ENCODE measurements around the gene SLC22A23.

Gene SLC22A23

GRCh38 chr6:3406362-3406821 lies 50.5 kb downstream of the SLC22A23 start:
- ChIA-PET POLR2A (no interaction called here), CTCF (interaction anchor here (0.7 kb wide), 2 partner anchors 9 to 47 kb away, joined by 3 to 5 read pairs; no protein-coding TSS in a partner anchor)
- Histone ChIP-seq H3K4me3 (ENCODE audit: low read depth, low read length) (no peak overlapping the region), H3K27ac (ENCODE audit: extremely low read depth, low read depth, low read length) (no peak overlapping the region), H3K9me3 (ENCODE audit: control insufficient read depth, insufficient read depth, low read depth, low read length) (no peaks in the 10 kb centered on the region), H3K4me1 (ENCODE audit: control insufficient read depth, insufficient read depth, low read length) (peaks cover 8% of the 10 kb centered on the region), H3K36me3 (ENCODE audit: control insufficient read depth in 2 of 2, insufficient read depth in 1 of 2, low read length in 2 of 2) (peaks cover 0 to 19% of the 10 kb centered on the region in 2 experiments; a peak in 1 of 3 replicates)
- TF ChIP-seq, protein P1, sequence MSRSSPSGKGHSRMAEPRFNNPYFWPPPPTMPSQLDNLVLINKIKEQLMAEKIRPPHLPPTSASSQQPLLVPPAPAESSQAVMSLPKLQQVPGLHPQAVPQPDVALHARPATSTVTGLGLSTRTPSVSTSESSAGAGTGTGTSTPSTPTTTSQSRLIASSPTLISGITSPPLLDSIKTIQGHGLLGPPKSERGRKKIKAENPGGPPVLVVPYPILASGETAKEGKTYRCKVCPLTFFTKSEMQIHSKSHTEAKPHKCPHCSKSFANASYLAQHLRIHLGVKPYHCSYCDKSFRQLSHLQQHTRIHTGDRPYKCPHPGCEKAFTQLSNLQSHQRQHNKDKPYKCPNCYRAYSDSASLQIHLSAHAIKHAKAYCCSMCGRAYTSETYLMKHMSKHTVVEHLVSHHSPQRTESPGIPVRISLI (tag by site-specific recombination; IDR thresholded peaks at IDR 0.05) = no peak
- no peak for TF ChIP-seq ZBTB1 (tag by site-specific recombination; IDR thresholded peaks at IDR 0.05)
- TF ChIP-seq HOXA7 (CRISPR knock-in tag; IDR thresholded peaks at IDR 0.05; ENCODE audit: borderline replicate concordance) = no peak
- no peak for TF ChIP-seq IKZF3 (tag by site-specific recombination; IDR thresholded peaks at IDR 0.05)
- 0 out of 2 replicates have a peak, but pooled peaks have one; percentile 50 for TF ChIP-seq ZSCAN4 (tag by site-specific recombination; IDR thresholded peaks at IDR 0.05)
- TF ChIP-seq ZNF2 (tag by site-specific recombination; IDR thresholded peaks at IDR 0.05) = no peak
- TF ChIP-seq ZNF211 (tag by site-specific recombination; IDR thresholded peaks at IDR 0.05; ENCODE audit: low read depth) = no peak
- TF ChIP-seq ZNF837 (tag by site-specific recombination; IDR thresholded peaks at IDR 0.05) = no peak

DNA sequence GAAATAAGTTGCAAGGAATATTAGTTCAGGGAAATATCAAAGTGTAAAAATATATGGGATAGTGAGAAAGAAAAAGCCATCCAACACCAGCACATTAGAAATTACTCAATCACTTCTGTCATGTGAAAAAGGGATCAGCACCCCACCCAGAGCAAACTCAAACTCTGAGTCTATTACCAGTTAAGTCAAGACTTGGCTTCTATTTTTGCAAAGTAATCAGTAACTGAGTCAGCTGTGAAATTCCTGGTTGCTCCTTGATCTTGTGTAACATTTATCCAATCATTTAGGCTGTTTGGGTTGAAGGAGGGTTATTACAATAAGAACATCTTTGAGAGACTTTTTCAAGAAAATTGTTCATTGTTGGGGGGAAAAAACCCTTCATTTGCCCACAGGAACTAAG lies 51.2 kb downstream of the SLC22A23 start:
- TF ChIP-seq ZNF488 (tag by site-specific recombination; IDR thresholded peaks at IDR 0.05) = no peak
- TF ChIP-seq, protein P2, sequence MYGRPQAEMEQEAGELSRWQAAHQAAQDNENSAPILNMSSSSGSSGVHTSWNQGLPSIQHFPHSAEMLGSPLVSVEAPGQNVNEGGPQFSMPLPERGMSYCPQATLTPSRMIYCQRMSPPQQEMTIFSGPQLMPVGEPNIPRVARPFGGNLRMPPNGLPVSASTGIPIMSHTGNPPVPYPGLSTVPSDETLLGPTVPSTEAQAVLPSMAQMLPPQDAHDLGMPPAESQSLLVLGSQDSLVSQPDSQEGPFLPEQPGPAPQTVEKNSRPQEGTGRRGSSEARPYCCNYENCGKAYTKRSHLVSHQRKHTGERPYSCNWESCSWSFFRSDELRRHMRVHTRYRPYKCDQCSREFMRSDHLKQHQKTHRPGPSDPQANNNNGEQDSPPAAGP (tag by site-specific recombination; IDR thresholded peaks at IDR 0.05) = no peak
- H3K36me3 ChIP-seq (ENCODE audit: control insufficient read depth in 2 of 2, insufficient read depth in 1 of 2, low read length in 2 of 2) = peaks cover 0 to 19% of the 10 kb centered on the region in 2 experiments; a peak in 1 of 3 replicates
- H3K9me3 ChIP-seq (ENCODE audit: control insufficient read depth, insufficient read depth, low read depth, low read length) = no peaks in the 10 kb centered on the region
- H3K27ac ChIP-seq (ENCODE audit: extremely low read depth, low read depth, low read length) = no peak overlapping the region
- no peak overlapping the region for H3K4me3 ChIP-seq (ENCODE audit: low read depth, low read length)
- ChIA-PET CTCF (interaction anchor here (0.6 to 0.9 kb wide), 5 partner anchors 10 to 326 kb away, joined by 3 to 5 read pairs (median 4); no protein-coding TSS in a partner anchor), POLR2A (interaction anchor here (0.6 kb wide), 1 partner anchor 9 kb away, joined by 3 read pairs; no protein-coding TSS in a partner anchor)
- H3K4me1 ChIP-seq (ENCODE audit: control insufficient read depth, insufficient read depth, low read length) = peaks cover 8% of the 10 kb centered on the region

- H3K9me3 ChIP-seq (ENCODE audit: control insufficient read depth, insufficient read depth, low read depth, low read length) = no peaks in the 10 kb centered on the region
- CTCF ChIA-PET = interaction anchor here (0.6 to 0.9 kb wide), 4 partner anchors 11 to 581 kb away, joined by 3 to 5 read pairs (median 4); no protein-coding TSS in a partner anchor
- no peak overlapping the region for H3K27ac ChIP-seq (ENCODE audit: extremely low read depth, low read depth, low read length)
- POLR2A ChIA-PET = interaction anchor here (0.6 kb wide), 1 partner anchor 10 kb away, joined by 3 read pairs; no protein-coding TSS in a partner anchor
- TF ChIP-seq PATZ1 (tag by site-specific recombination; IDR thresholded peaks at IDR 0.05) (no peak), KLF9 (tag by site-specific recombination; IDR thresholded peaks at IDR 0.05; ENCODE audit: low read depth) (no peak), ZNF677 (tag by site-specific recombination; IDR thresholded peaks at IDR 0.05) (no peak), KLF10 (tag by site-specific recombination; IDR thresholded peaks at IDR 0.05) (no peak), YY2 (tag by site-specific recombination; IDR thresholded peaks at IDR 0.05) (no peak)
- TF ChIP-seq, protein P3, sequence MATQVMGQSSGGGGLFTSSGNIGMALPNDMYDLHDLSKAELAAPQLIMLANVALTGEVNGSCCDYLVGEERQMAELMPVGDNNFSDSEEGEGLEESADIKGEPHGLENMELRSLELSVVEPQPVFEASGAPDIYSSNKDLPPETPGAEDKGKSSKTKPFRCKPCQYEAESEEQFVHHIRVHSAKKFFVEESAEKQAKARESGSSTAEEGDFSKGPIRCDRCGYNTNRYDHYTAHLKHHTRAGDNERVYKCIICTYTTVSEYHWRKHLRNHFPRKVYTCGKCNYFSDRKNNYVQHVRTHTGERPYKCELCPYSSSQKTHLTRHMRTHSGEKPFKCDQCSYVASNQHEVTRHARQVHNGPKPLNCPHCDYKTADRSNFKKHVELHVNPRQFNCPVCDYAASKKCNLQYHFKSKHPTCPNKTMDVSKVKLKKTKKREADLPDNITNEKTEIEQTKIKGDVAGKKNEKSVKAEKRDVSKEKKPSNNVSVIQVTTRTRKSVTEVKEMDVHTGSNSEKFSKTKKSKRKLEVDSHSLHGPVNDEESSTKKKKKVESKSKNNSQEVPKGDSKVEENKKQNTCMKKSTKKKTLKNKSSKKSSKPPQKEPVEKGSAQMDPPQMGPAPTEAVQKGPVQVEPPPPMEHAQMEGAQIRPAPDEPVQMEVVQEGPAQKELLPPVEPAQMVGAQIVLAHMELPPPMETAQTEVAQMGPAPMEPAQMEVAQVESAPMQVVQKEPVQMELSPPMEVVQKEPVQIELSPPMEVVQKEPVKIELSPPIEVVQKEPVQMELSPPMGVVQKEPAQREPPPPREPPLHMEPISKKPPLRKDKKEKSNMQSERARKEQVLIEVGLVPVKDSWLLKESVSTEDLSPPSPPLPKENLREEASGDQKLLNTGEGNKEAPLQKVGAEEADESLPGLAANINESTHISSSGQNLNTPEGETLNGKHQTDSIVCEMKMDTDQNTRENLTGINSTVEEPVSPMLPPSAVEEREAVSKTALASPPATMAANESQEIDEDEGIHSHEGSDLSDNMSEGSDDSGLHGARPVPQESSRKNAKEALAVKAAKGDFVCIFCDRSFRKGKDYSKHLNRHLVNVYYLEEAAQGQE (tag by site-specific recombination; IDR thresholded peaks at IDR 0.05) = no peak
- H3K4me3 ChIP-seq (ENCODE audit: low read depth, low read length) = no peak overlapping the region
- H3K36me3 ChIP-seq (ENCODE audit: control insufficient read depth in 2 of 2, insufficient read depth in 1 of 2, low read length in 2 of 2) = peaks cover 0 to 18% of the 10 kb centered on the region in 2 experiments; a peak in 1 of 3 replicates
- H3K4me1 ChIP-seq (ENCODE audit: control insufficient read depth, insufficient read depth, low read length) = peaks cover 8% of the 10 kb centered on the region
These were observed 51.7 kb downstream of the SLC22A23 start for GRCh38 chr6:3405182-3405518.
